Left forelimb (tissue), 1 donor: ENCODE measurements around the gene PCDHB11.
"Not testable (repeated sequence)": the region's sequence is repeated elsewhere in the genome, so short reads cannot be mapped to it uniquely, and the experiment has no call there.

ENCODE experiments used
- DNase-seq: peaks from one replicate; pipeline ENCODE4 v3.0.0-alpha.2; 2018; ENCODE audit warnings: low spot score

The PCDHB11 gene

DNA sequence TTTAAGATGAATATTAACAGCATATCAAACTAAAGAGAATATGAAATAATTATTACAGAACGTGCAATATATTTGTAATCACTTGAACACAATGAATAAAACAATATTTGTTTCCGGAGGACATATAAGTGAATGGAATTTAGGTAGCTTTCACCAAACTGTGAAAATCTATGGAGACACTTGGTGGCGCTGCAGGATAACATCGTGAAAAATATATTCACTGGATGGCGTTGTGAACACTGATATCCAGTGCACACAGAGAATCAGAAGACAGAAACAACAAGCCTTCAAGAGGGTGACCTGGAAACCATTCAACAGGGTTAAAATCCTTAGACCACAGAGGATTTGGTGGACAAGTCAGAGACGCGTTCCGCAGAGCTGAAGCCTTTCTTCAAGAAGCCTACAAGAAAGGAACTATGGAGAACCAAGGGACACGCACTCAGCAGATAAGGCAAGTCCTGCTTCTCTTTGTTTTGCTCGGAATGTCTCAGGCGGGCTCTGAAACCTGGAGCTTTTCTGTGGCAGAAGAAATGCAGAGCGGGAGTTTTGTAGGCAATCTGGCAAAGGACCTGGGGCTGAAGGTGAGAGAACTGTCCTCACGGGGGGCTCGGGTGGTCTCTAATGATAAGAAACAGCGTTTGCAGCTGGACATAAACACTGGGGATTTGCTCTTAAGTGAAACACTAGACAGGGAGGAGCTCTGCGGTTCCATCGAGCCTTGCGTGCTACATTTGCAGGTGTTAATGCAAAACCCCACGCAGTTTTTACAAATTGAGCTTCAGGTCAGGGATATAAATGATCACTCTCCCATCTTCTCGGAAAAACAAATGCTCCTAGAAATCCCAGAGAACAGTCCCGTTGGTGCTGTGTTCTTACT is at the start of gene PCDHB11:
Gene PCDHB11 (plus strand): TSS at position 269 of the 877 bp plus-strand sequence. CDS start 148 bp downstream, at position 417.
- no peak for DNase-seq

DNA sequence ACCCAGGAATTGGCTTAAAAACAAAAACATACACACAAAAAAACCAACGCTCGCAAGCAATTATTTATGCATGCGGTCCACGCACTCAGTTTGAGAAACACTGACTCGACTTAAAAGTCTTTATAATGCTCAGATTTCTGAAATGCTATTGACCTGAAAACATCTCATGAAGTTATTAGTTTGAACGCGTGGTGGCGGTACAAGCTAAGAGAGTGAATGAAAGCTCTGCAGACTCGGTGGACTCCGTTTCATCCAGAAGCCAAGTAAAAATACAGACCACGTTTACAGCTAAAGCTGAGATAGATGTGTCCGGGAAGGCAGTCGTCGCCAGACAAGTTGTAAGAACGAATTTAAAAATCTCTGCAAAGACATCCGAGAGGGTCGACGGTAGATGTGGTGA is 49.6 kb upstream of the PCDHB11 start, which contains the start of gene PCDHB6:
Gene PCDHB6 (plus strand): TSS at position 246 of the 400 bp plus-strand sequence. CDS start 201 bp downstream, outside the sequence.
- DNase-seq: no peak

DNA sequence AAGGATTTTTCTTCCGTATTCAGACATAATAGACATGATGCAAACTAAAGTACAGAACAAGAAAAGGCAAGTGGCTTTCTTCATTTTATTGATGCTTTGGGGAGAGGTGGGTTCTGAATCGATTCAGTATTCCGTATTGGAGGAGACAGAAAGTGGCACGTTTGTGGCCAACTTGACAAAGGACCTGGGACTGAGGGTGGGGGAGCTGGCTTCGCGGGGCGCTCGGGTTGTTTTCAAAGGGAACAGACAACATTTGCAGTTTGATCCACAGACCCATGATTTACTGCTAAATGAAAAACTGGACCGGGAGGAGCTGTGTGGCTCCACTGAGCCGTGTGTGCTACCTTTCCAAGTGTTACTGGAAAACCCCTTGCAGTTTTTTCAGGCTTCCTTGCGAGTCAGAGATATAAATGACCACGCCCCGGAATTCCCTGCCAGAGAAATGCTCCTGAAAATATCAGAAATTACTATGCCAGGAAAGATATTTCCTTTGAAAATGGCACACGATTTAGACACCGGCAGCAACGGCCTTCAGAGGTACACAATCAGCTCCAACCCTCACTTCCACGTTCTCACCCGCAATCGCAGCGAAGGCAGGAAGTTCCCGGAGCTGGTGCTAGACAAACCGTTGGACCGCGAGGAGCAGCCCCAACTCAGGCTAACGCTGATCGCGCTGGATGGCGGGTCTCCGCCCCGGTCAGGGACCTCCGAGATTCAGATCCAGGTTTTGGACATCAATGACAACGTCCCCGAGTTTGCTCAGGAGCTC is 49.0 kb upstream of the PCDHB11 start:
- DNase-seq: no peak

DNA sequence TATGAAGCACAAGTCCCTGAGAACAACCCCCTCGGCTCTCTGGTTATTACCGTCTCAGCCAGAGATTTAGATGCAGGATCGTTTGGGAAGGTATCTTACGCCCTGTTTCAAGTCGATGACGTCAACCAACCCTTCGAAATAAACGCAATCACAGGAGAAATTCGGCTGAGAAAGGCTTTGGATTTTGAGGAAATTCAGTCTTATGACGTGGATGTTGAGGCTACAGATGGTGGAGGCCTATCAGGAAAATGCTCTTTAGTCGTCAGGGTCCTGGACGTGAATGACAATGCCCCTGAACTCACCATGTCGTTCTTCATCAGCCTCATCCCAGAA is 48.5 kb upstream of the PCDHB11 start:
- no peak for DNase-seq

DNA sequence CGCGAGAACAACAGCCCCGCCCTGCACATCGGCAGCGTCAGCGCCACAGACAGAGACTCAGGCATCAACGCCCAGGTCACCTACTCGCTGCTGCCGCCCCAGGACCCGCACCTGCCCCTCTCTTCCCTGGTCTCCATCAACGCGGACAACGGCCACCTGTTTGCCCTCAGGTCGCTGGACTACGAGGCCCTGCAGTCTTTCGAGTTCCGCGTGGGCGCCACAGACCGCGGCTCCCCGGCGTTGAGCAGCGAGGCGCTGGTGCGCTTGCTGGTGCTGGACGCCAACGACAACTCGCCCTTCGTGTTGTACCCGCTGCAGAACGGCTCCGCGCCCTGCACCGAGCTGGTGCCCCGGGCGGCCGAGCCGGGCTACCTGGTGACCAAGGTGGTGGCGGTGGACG is 47.8 kb upstream of the PCDHB11 start:
- DNase-seq: not testable (repeated sequence)

DNA sequence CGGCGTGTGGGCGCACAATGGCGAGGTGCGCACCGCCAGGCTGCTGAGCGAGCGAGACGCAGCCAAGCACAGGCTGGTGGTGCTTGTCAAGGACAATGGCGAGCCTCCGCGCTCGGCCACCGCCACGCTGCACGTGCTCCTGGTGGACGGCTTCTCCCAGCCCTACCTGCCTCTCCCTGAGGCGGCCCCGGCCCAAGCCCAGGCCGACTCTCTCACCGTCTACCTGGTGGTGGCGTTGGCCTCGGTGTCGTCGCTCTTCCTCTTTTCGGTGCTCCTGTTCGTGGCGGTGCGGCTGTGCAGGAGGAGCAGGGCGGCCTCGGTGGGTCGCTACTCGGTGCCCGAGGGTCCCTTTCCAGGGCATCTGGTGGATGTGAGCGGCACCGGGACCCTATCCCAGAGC is 47.3 kb upstream of the PCDHB11 start:
- not testable (repeated sequence) for DNase-seq

DNA sequence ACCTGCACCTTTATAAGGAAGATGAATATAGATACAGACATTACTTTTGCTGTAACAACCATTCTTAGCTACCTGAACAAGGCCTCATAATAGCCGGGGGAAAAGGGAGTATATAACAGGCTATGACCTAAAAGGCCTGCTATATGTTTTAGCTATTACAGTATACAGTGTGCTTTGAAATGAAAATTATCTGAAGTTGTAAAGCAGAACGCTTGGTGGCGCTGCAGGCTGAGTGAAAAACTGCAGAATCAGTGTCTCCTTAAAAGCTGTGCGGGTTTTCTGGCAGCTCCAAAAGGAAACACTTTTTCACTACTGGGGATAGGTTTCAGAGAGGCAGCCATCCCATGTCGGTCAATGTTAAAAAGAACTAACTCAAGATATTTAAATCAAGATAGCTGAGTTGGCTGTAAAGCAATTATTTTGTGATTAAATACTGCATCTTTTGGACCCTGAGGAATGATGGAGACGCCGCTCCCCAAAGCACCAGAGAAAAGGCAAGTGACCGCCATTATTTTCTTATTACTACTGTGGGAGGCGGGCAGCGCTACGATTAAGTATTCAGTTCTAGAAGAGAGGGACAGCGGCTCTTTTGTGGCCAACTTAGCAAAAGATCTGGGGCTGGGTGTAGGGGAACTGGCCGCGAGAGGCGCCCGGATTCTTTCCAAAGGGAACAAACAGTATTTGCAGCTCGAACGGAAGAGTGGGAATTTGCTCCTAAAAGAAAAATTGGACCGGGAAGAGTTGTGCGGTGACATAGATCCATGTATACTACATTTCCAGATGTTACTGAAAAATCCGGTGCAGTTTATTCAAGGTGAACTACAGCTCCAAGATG is 43.7 kb upstream of the PCDHB11 start:
- DNase-seq: no peak

DNA sequence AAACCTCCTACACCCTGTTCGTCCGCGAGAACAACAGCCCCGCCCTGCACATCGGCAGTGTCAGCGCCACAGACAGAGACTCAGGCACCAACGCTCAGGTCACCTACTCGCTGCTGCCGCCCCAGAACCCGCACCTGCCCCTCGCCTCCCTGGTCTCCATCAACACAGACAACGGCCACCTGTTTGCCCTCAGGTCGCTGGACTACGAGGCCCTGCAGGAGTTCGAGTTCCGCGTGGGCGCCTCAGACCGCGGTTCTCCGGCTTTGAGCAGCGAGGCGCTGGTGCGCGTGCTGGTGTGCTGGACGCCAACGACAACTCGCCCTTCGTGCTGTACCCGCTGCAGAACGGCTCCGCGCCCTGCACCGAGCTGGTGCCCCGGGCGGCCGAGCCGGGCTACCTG is 42.1 kb upstream of the PCDHB11 start:
- DNase-seq: not testable (repeated sequence)

DNA sequence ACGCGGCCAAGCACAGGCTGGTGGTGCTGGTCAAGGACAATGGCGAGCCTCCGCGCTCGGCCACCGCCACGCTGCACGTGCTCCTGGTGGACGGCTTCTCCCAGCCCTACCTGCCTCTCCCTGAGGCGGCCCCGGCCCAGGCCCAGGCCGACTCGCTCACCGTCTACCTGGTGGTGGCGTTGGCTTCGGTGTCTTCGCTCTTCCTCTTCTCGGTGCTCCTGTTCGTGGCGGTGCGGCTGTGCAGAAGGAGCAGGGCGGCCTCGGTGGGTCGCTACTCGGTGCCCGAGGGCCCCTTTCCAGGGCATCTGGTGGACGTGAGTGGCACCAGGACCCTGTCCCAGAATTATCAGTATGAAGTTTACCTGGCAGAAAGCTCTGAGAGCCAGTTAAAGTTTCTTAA is 41.5 kb upstream of the PCDHB11 start:
- DNase-seq: not testable (repeated sequence)

DNA sequence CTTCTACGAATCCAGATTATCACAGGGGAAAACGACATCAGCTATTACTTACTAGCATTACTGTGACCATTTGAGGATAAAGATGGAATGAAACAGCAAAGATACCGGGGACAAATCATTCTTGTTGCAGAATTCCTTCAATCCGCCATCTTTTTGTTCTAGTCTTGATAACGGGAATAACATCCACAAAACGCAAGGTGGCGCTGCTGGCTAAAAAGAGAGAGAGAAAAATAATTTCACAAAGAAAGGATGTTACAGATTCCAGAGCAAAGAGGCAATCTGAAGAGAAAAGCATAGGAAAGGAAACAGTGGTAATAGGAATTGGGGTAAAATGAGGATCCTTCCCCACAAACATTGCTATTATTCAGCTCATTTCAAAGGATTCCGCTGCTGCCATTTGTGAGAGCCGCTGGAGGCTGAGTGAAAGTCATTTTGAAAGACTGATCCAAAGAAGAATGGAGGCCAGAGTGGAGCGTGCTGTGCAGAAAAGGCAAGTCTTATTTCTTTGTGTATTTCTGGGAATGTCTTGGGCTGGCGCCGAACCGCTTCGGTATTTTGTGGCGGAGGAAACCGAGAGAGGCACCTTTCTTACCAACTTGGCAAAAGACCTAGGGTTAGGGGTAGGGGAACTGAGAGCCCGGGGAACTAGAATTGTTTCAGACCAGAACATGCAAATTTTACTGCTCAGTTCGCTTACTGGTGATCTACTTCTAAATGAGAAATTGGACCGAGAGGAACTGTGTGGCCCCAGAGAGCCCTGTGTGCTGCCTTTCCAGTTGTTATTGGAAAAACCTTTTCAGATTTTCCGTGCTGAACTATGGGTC is 26.8 kb upstream of the PCDHB11 start, which contains the start of gene PCDHB7:
Gene PCDHB7 (plus strand): TSS at position 264 of the 824 bp plus-strand sequence. CDS start 192 bp downstream, at position 456.
- DNase-seq: no peak

DNA sequence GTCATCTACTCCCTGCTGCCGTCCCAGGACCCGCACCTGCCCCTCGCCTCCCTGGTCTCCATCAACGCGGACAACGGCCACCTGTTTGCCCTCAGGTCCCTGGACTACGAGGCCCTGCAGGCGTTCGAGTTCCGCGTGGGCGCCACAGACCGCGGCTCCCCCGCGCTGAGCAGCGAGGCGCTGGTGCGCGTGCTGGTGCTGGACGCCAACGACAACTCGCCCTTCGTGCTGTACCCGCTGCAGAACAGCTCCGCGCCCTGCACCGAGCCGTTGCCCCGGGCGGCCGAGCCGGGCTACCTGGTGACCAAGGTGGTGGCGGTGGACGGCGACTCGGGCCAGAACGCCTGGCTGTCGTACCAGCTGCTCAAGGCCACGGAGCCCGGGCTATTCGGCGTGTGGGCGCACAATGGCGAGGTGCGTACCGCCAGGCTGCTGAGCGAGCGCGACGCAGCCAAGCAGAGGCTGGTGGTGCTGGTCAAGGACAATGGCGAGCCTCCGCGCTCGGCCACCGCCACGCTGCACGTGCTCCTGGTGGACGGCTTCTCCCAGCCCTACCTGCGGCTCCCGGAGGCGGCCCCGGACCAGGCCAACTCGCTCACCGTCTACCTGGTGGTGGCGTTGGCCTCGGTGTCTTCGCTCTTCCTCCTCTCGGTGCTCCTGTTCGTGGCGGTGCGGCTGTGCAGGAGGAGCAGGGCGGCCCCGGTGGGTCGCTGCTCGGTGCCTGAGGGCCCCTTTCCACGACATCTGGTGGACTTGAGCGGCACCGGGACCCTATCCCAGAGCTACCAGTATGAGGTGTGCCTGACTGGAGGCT is 24.9 kb upstream of the PCDHB11 start:
- DNase-seq: not testable (repeated sequence)

DNA sequence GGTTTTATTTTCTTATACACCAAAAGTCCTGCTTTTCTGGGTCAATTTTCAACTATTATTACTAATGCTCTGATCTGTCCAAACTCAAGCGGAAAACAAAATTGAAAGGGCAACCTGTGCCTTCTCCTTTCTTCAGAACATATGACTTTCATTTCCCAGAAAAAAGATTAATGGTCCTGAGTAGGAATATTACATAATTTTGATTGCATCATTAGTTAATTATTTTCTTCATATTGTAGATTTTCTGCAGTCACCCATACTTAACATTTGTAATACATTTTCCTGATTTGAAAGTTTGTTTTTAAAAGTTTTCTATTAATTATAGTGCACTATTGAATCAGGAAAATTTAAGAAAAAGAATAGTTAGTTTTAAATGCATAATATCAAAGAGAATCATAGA is 23.5 kb upstream of the PCDHB11 start:
- DNase-seq: no peak

DNA sequence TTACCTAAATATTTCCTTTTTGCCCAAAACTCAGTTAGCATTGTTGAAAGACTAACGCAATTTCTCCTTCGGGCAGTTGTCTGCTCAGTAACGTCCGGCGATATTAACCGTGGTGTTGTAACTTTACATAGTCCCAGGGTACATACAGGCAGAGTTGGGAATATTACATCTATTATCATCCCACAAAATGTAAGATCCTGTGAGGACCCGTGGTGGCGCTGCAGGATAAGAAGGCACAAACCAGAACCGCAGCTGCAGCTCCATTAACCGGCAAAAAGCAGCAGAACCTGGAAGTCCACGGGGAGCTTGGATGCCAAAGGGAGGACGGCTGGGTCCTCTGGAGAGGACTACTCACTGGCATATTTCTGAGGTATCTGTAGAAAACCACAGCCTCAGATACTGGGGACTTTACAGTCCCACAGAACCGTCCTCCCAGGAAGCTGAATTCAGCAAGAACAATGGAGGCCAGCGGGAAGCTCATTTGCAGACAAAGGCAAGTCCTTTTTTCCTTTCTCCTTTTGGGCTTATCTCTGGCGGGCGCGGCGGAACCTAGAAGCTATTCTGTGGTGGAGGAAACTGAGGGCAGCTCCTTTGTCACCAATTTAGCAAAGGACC is 21.7 kb upstream of the PCDHB11 start, which contains the start of gene PCDHB8:
Gene PCDHB8 (plus strand): TSS at position 214 of the 615 bp plus-strand sequence. CDS start 245 bp downstream, at position 459.
- DNase-seq: not testable (repeated sequence)

DNA sequence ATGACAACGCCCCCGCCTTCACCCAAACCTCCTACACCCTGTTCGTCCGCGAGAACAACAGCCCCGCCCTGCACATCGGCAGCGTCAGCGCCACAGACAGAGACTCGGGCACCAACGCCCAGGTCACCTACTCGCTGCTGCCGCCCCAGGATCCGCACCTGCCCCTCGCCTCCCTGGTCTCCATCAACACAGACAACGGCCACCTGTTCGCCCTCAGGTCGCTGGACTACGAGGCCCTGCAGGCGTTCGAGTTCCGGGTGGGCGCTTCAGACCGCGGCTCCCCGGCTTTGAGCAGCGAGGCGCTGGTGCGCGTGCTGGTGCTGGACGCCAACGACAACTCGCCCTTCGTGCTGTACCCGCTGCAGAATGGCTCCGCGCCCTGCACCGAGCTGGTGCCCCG is 20.1 kb upstream of the PCDHB11 start:
- DNase-seq: not testable (repeated sequence)

DNA sequence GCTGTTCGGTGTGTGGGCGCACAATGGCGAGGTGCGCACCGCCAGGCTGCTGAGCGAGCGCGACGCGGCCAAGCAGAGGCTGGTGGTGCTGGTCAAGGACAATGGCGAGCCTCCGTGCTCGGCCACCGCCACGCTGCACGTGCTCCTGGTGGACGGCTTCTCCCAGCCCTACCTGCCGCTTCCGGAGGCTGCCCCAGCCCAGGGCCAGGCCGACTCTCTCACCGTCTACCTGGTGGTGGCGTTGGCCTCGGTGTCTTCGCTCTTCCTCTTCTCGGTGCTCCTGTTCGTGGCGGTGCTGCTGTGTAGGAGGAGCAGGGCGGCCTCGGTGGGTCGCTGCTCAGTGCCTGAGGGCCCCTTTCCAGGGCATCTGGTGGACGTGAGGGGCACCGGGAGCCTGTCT is 19.6 kb upstream of the PCDHB11 start:
- not testable (repeated sequence) for DNase-seq

DNA sequence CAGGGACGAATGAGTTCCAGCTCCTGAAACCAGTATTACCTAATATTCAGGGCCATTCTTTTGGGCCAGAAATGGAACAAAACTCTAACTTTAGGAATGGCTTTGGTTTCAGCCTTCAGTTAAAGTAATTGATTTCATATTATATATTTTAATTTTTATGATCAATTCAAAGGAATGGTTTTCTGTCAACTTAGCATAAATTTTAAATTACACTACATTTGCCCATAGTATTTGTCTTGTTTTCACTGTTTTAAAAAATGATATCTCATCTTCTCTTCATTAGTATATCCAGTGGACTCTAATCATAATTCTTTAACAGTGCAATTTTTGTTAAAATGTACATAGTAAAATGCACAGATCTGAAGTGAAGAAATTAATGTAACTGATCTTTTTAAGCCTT is 19.1 kb upstream of the PCDHB11 start:
- no peak for DNase-seq

DNA sequence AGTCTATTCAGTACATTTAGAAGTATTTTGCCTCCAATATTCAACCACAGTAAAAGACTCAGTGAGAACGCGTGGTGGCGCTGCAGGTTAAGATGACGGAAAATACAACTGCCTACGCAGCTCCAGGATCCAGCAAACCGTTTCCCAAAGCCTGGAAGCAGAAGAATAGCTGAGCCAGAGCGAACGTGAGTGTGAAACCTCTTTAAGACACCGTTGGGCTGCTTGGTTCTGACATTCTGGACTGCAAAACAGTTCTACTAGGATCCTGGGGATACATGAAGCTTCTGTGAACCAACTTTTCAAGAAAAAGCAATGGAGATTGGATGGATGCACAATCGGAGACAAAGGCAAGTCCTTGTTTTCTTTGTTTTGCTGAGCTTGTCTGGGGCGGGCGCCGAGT is 17.2 kb upstream of the PCDHB11 start, which contains the start of gene PCDHB16:
Gene PCDHB16 (plus strand): TSS at position 140 of the 400 bp plus-strand sequence. CDS start 173 bp downstream, at position 313.
- DNase-seq: no peak

DNA sequence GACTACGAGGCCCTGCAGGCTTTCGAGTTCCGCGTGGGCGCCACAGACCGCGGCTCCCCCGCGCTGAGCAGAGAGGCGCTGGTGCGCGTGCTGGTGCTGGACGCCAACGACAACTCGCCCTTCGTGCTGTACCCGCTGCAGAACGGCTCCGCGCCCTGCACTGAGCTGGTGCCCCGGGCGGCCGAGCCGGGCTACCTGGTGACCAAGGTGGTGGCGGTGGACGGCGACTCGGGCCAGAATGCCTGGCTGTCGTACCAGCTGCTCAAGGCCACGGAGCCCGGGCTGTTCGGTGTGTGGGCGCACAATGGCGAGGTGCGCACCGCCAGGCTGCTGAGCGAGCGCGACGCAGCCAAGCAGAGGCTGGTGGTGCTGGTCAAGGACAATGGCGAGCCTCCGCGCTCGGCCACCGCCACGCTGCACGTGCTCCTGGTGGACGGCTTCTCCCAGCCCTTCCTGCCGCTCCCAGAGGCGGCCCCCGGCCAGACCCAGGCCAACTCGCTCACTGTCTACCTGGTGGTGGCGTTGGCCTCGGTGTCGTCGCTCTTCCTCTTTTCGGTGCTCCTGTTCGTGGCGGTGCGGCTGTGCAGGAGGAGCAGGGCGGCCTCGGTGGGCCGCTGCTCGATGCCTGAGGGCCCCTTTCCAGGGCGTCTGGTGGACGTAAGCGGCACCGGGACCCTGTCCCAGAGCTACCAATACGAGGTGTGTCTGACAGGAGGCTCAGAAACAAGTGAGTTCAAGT is 15.1 kb upstream of the PCDHB11 start:
- not testable (repeated sequence) for DNase-seq
